Measurements from ENCODE around the gene MIDN.
A peak's percentile ranks its signal among the peaks of the same experiment; 100 is the strongest.

Gene MIDN

DNA sequence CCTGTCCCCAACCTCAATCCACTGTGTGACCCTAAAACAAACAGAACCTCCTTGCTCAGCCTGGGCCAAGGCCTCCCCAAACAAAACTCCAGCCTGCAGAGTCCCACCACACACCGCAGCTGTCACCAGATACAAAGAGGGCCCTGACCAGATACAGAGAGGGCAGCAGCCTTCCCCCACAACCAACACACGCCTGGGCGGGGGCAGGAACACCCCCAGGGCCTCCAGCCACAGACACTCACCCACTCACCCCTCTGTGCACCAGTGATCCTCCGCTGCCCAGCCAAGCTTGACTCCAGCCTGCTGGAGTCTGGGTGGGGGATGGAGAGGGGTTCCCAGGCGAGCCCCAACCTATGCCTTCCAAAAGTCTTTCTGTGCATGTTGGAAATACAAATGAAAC lies 14.8 kb downstream of the MIDN start:
- TF ChIP-seq, protein P1, sequence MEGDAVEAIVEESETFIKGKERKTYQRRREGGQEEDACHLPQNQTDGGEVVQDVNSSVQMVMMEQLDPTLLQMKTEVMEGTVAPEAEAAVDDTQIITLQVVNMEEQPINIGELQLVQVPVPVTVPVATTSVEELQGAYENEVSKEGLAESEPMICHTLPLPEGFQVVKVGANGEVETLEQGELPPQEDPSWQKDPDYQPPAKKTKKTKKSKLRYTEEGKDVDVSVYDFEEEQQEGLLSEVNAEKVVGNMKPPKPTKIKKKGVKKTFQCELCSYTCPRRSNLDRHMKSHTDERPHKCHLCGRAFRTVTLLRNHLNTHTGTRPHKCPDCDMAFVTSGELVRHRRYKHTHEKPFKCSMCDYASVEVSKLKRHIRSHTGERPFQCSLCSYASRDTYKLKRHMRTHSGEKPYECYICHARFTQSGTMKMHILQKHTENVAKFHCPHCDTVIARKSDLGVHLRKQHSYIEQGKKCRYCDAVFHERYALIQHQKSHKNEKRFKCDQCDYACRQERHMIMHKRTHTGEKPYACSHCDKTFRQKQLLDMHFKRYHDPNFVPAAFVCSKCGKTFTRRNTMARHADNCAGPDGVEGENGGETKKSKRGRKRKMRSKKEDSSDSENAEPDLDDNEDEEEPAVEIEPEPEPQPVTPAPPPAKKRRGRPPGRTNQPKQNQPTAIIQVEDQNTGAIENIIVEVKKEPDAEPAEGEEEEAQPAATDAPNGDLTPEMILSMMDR (IDR thresholded peaks at IDR 0.05; ENCODE audit: low read depth, low read length, missing control alignments): no peak
- peak overlapping the region; percentile 72 for H3K4me3 ChIP-seq (ENCODE audit: low read depth, low read length)
- DNase-seq (ENCODE audit: low read depth): no peak

DNA sequence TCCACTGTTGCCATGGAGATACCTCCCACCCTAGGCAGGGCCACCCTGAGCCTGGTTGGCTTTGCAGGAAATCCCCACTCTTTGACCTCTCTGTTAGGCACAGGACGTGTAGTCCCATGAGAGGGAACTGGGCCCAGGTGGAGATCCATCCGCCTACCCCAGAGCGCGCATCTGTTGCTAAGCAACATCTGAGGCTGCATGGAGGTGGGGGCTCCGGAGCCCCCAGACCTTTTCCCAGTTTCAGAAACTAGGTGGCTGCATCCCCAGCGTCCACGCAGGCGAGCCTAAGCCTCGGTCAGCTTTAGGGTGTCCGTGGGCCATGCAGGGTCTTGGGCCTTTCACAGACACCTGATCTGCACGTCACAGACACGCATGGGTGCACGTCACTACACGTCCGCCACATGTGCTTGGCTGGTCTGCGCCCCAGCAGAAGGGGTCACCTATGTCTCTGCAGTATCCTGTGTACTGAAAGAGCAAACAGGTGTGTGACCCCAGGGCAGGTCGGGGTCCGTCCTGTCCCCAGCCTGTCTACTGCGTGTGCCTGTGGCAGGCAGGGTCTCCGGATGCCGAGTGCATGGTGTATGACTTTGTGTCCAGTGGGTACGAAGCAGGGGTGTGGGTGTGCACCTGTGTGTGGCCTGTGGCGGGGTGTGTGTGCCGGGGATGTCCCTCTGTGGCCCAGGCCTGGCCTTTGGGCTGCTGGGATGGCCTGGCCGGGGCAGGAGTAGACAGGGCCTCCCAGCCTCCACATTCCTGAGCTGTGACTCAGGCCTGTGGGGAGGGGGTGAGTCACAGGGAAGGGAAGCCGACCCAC lies 16.6 kb downstream of the MIDN start:
- TF ChIP-seq, protein P1 (IDR thresholded peaks at IDR 0.05; ENCODE audit: low read depth, low read length, missing control alignments): no peak
- DNase-seq (ENCODE audit: low read depth): no peak
- no peak overlapping the region for H3K4me3 ChIP-seq (ENCODE audit: low read depth, low read length)

DNA sequence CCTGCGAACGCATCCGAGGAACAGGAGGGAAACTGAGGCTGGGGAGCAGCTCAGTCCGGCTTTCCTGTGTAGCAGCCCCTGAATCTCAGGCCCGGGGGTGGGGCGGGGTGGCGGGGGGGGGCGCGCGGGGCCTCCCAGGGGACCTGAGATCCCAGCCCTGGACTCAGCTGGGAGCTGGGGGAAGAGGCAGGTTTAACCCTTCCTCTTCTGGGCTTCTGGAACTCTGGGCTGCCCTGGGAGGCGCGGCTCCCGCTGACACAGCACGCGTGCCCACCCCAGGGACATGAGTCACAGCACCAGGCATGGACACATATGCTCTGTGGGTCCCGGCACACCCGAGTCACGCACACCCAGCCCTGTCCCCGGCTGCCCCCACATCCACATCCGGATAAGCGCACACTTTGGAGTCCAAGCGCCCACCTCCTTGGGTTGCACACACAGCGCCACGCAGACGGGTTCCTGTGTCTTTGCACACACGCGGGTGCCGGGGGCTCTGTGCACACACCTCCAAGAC lies 17.3 kb downstream of the MIDN start:
- TF ChIP-seq, protein P1 (IDR thresholded peaks at IDR 0.05; ENCODE audit: low read depth, low read length, missing control alignments): no peak
- DNase-seq (ENCODE audit: low read depth): no peak
- peak overlapping the region; percentile 51 for H3K4me3 ChIP-seq (ENCODE audit: low read depth, low read length)

DNA sequence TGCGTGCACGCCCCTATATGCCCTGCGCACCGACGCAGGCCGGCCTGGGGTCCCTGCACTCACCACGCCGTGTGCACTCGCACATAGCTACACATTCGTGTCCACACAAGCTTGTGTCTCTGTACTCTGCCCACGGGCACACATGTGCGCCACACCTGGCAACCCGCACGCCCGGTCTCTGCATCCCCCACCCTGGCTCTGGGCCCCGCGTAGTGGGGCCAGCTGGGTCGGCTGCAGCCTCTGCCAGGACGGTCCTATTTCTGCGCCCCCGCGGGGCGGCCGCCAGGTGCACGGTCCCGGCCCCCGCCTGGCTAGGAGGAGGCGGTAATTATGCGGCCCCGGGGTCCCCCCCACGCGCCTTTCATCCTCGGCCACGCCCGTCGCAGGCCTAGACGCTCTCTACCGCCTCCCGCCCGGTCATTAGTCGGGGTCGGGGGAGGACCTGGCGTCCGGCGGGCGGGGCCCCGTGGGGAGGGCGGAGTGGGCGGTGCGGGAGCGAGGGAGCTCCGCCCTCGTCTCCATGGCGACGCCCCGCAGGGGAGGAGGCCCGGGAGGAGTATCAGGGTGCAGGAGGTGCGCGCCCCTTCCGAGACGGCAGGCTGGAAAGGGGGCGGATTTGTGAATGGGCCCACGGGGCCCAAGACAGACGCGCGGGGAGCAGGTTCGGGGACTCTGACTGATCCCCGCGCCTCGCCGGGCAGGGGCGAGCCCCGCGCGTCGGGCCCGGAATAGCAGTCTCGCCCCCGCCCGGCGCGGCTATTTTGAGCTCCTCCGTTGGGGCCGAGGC lies 17.9 kb downstream of the MIDN start:
- TF ChIP-seq, protein P1 (IDR thresholded peaks at IDR 0.05; ENCODE audit: low read depth, low read length, missing control alignments): no peak
- peak overlapping the region; percentile 51 for H3K4me3 ChIP-seq (ENCODE audit: low read depth, low read length)
- no peak for DNase-seq (ENCODE audit: low read depth)

DNA sequence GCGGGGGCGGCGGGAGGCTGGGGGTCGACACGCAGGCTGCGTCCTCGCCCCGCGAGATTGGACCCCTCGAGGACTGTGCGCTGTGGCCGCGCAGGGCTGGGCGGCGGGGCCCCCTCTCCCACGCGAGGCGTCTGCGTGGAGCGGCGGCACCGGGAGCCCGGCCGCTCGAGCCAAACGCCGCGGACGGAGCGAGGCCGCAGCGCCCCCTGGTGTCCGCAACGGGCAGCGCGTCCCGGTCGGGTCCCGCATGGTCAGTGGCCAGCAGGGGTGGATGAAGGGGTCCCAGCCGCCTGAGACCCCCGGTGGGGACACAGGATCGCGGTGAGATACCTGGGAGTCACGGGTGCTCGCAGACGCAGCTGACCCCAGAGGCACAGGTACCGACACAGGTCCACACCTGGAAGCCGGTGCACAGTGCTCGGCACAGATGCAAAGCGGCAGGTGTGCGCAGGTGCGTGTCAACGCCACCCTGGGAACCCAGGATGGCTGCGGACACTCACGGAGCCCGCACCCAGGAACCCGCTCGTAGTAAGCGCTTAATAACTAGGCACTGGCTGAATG lies 18.6 kb downstream of the MIDN start:
- DNase-seq (ENCODE audit: low read depth): no peak
- TF ChIP-seq, protein P1 (IDR thresholded peaks at IDR 0.05; ENCODE audit: low read depth, low read length, missing control alignments): peak; percentile 85
- H3K4me3 ChIP-seq (ENCODE audit: low read depth, low read length): peak overlapping the region; percentile 51

DNA sequence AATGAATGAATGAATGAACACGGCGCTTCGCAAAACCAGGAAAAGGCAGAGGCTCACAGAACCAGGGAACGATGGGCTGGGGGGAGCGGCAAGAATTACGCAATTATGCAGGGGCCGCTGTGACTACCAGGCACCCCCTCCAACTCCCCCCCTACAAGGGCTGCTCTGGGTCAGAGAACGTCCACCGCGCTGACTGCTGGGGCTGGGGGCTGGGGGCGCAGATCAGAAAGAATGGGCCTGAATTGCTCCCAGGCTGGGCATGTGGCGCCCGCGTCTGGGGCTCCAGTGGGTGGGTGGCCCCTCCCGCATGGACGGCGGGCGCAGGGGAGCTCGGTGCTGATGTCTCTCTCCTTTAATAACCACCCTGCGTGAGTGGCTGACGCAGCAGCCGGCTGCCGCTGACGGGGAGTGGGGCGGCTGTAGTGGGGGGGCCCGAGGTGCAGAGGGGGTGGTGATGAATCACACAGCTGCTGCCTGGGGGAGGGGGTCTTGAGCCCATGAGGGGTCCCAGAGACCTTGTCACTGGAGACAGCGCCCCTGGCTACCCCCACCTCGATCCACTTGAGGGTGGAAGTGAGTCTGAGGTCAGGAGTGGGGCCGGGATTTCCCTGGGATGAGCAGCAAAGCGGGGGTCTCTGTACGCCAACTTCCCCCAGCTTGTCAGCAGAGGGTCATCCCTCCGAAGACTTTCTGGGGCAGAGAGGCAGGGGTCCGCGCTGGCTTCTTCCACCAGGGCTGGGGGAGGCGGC lies 19.3 kb downstream of the MIDN start:
- no peak for DNase-seq (ENCODE audit: low read depth)
- TF ChIP-seq, protein P1 (IDR thresholded peaks at IDR 0.05; ENCODE audit: low read depth, low read length, missing control alignments): no peak
- H3K4me3 ChIP-seq (ENCODE audit: low read depth, low read length): peak overlapping the region; percentile 22; the same call in 1 of the 2 replicates
